Heart left ventricle (tissue), 13 donors: ENCODE results near the gene KDM6B.

Experiments
- POLR2A ChIP-seq, 2 donors: fragments of 450-650 bp; IDR thresholded peaks; one replicate each; pipeline ENCODE4 v1.6.1; 2017; ENCODE audit warnings: antibody characterized with exemption in 2 of 2, mild to moderate bottlenecking in 2 of 2, moderate library complexity in 2 of 2
- TF ChIP-seq, protein P1 (sequence below), 12 donors: fragments of 200-600 bp; sonication (generic) in 4 of 12; IDR thresholded peaks; one replicate each; pipeline versions ENCODE4 v1.5.0 to v1.8.0; 2018 to 2022; ENCODE audit warnings: antibody characterized with exemption in 12 of 12, mild to moderate bottlenecking in 5 of 12
- donor health status: ischemic (EF 13 %, LVEDD 7.1; RV severe dilation, severe dysfunction).
- donor health status: DM: no; HTN: yes; CAD: no.
- donor health status: DM: no; HTN: no; CAD: no.
- donor health status: ischemic (EF 25% LVEDD 6.9; RV normal size, moderate dysfunction).
- donor health status: ischemic (EF 25% LVEDD 5.7; RV mildly dilated, moderate dysfunction).
- donor health status: ischemic (EF 35%, LVEDD 5.7; RV mildly dilated, moderate dysfunction).
- donor health status: nonischemic (EF 11% LVEDD 7.7; RV severe dilation, severe dysfunction).
- donor health status: DM: yes; HTN: yes; CAD: no.
- donor health status: PGD.
- donor health status: ischemic (EF 29% LVEDD 5.4; RV normal size, mild dysfunction).
- donor health status: nonischemic (EF 23%, LVEDD 6.1; RV moderate dilation, normal function).

DNA sequence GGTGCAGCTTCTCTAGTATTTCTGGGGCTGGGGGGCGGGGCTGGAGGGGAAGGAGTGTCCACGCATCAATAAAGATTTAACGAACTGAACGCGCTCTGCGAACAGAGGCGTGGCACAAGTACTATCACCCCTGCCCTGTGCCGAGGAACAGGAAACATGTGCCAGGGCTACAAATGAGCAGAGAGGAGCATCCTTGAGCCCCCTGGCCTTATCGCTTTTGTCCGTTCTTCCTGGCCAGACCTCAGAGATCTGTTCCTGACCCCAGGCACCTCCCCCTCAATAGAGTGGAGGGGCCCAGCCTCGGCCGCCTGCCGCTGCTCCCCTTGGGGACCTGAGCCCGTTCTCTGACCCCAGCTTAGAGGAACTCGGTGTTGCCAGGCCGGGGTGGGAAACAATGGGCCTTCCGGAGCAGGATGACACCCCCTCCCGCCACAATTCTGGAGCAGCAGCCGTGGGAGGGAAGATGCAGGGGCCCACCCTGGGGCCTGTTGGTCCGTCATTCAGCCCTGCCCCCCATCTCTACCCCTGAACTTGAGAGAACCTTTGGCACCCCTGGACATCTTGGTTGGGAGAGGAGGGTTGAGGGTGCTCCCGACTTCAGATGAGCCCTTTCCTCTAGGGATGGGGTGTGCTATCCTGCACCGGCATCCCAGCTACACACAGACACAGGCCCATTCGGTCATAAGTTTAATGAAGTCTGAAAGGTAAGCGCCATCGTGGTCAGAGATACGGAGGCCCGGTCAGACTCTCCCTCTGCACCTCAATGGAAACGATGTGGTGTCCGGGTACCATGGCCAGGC lies 22.2 kb downstream of the KDM6B start:
- TF ChIP-seq, protein P1, sequence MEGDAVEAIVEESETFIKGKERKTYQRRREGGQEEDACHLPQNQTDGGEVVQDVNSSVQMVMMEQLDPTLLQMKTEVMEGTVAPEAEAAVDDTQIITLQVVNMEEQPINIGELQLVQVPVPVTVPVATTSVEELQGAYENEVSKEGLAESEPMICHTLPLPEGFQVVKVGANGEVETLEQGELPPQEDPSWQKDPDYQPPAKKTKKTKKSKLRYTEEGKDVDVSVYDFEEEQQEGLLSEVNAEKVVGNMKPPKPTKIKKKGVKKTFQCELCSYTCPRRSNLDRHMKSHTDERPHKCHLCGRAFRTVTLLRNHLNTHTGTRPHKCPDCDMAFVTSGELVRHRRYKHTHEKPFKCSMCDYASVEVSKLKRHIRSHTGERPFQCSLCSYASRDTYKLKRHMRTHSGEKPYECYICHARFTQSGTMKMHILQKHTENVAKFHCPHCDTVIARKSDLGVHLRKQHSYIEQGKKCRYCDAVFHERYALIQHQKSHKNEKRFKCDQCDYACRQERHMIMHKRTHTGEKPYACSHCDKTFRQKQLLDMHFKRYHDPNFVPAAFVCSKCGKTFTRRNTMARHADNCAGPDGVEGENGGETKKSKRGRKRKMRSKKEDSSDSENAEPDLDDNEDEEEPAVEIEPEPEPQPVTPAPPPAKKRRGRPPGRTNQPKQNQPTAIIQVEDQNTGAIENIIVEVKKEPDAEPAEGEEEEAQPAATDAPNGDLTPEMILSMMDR (IDR thresholded peaks at IDR 0.05), result no peak
- peak in 1 of 2 donors; percentile 28 for TF ChIP-seq POLR2A (IDR thresholded peaks at IDR 0.05)
